ENCODE data around the gene ZNF385D. TPM values are rescaled to one million over a fixed set of nuclear protein-coding genes. Genes with fewer than 3 reads are reported as not detected.

Gene ZNF385D
- total RNA-seq, 1 donor from 2014 or later, result 1.2 TPM

DNA sequence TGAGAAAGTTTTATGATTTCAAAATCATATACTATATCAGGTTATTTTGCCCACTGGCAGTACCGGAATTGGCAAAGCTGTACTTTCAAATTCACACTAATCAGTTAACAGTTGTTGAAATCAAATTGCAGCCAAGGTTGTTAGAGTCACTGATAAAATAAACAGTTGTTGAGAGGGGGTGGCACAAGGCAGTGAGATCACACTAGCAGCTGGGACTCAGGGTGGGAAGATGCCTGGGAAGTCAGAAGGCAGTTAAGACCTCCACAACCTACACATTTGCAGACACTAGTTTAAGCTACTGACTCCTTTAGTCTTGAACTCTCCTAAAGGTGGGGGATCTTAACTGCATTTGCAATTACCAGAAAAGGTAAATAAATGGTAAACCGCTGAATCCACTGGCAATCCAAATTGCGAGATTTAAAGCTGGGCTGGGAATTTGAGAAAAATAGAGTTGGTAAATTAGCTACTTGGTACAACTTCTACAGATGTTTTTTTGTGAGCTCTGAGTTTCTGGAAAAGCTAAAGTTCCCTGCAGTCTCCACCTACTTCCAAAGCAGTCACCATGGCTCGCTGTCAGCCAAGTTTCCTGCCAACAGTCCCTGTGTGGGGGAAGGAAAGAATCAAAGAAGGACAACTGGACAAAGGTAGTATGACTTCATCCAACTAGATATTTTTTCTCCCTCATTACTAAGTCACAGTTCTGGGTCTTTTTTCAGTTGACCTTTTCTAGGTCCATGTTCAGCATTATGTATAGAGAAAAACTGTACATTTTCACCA is 105.7 kb downstream of the ZNF385D start:
- DNase-seq (ENCODE audit: low spot score), result no peak
- peaks cover under 1% of the 10 kb centered on the region for H3K9me3 Mint-ChIP-seq (ENCODE audit: low read depth)

DNA sequence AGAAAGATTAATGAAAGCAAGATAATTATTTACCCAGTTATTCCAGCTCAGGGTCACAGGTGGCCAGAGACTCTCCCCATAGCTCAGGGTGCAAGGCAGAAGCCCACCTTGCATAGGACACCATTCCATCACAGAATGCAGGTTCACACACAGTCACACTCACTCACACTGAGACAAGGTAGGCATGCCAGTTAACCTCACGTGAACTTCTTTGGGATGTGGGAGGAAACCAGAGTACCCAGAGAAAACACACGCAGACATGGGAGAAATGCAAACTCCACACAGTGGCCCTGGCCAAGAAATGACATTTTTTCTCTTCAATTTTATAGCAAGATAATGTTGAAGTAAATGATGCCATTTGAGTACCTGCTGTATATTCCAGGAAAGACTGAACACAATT is 106.7 kb downstream of the ZNF385D start:
- TF ChIP-seq, protein P1, sequence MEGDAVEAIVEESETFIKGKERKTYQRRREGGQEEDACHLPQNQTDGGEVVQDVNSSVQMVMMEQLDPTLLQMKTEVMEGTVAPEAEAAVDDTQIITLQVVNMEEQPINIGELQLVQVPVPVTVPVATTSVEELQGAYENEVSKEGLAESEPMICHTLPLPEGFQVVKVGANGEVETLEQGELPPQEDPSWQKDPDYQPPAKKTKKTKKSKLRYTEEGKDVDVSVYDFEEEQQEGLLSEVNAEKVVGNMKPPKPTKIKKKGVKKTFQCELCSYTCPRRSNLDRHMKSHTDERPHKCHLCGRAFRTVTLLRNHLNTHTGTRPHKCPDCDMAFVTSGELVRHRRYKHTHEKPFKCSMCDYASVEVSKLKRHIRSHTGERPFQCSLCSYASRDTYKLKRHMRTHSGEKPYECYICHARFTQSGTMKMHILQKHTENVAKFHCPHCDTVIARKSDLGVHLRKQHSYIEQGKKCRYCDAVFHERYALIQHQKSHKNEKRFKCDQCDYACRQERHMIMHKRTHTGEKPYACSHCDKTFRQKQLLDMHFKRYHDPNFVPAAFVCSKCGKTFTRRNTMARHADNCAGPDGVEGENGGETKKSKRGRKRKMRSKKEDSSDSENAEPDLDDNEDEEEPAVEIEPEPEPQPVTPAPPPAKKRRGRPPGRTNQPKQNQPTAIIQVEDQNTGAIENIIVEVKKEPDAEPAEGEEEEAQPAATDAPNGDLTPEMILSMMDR (IDR thresholded peaks at IDR 0.05), result no peak
- Mint-ChIP-seq H3K27ac (ENCODE audit: unreplicated experiment) (no peak overlapping the region), H3K36me3 (ENCODE audit: low read depth) (no peaks in the 10 kb centered on the region), H3K27me3 (ENCODE audit: low read depth) (peaks cover 6% of the 10 kb centered on the region), H3K4me1 (ENCODE audit: low read depth) (peaks cover 6% of the 10 kb centered on the region), H3K4me3 (ENCODE audit: unreplicated experiment) (no peak overlapping the region), H3K9me3 (ENCODE audit: low read depth) (peaks cover 2% of the 10 kb centered on the region)
- no peak for DNase-seq (ENCODE audit: low spot score)

More for the DNA sequence above, 105.7 kb downstream of the ZNF385D start:
- no peak overlapping the region for H3K27ac Mint-ChIP-seq (ENCODE audit: unreplicated experiment)
- TF ChIP-seq, protein P1 (IDR thresholded peaks at IDR 0.05), result no peak
- H3K27me3 Mint-ChIP-seq (ENCODE audit: low read depth), result peaks cover 7% of the 10 kb centered on the region
- H3K36me3 Mint-ChIP-seq (ENCODE audit: low read depth), result no peaks in the 10 kb centered on the region
- H3K4me3 Mint-ChIP-seq (ENCODE audit: unreplicated experiment), result no peak overlapping the region
- H3K4me1 Mint-ChIP-seq (ENCODE audit: low read depth), result peaks cover 6% of the 10 kb centered on the region

DNA sequence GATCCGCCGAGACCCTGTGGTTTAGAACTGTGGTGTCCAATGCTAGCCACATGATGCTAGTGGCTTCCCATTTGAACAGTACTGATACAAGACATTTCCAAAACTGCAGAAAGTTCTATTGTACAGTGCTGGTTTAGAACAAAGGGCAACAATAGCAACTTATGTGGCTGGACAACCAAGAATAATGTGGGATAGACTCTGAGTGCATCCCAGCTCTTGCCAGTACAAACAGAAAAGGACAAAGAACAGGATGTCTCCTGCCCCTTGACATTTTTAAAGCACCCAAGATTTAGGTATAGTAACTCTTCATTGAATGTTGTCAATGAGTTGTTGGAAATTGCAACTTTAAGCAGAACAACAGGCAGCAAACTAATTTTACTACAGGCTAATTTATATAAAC is 107.3 kb downstream of the ZNF385D start:
- peaks cover 6% of the 10 kb centered on the region for H3K4me1 Mint-ChIP-seq (ENCODE audit: low read depth)
- peaks cover 2% of the 10 kb centered on the region for H3K9me3 Mint-ChIP-seq (ENCODE audit: low read depth)
- no peak overlapping the region for H3K27ac Mint-ChIP-seq (ENCODE audit: unreplicated experiment)
- no peak overlapping the region for H3K4me3 Mint-ChIP-seq (ENCODE audit: unreplicated experiment)
- no peaks in the 10 kb centered on the region for H3K36me3 Mint-ChIP-seq (ENCODE audit: low read depth)
- TF ChIP-seq, protein P1 (IDR thresholded peaks at IDR 0.05), result no peak
- peaks cover 6% of the 10 kb centered on the region for H3K27me3 Mint-ChIP-seq (ENCODE audit: low read depth)
- DNase-seq (ENCODE audit: low spot score), result no peak

DNA sequence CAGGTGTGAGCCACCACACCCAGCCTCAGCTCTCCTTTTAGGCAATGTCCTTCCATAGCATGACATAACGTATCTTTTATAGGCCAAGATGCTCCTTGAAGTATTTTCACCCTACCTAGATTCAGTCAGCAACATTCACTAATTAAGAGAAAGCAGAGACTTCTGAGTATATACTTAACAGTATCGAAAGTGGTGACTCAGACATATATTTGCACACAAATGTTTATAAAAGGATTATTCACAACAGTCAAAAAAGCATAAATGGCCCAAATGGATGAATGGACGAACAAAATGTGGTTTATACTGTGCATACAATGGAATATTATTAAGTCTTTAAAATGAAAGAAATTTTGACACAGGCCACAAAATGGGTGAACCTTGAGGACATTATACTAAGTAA is 108.6 kb downstream of the ZNF385D start:
- H3K4me3 Mint-ChIP-seq (ENCODE audit: unreplicated experiment), result no peak overlapping the region
- no peak overlapping the region for H3K27ac Mint-ChIP-seq (ENCODE audit: unreplicated experiment)
- H3K4me1 Mint-ChIP-seq (ENCODE audit: low read depth), result peaks cover 6% of the 10 kb centered on the region
- TF ChIP-seq, protein P1 (IDR thresholded peaks at IDR 0.05), result no peak
- no peak for DNase-seq (ENCODE audit: low spot score)
- peaks cover 2% of the 10 kb centered on the region for H3K9me3 Mint-ChIP-seq (ENCODE audit: low read depth)
- peaks cover 6% of the 10 kb centered on the region for H3K27me3 Mint-ChIP-seq (ENCODE audit: low read depth)
- H3K36me3 Mint-ChIP-seq (ENCODE audit: low read depth), result no peaks in the 10 kb centered on the region

DNA sequence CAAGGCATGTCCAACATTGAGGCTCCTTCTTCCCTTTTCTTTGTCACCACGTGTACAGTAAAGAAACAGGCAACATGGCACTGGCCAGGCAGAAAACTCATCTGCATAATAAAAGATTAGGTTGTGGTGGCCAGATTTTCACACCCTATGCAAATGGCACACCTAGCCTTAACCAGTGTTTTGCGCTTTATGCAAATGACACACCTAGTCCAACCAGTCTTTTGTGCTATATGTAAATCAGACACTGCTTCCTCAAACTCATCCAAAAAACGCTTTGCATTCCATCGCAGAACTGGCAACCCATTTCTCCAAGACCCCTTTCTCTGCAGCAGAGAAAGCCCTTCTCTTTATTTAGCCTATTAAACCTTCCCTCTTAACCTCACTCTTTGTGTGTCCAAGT is 109.1 kb downstream of the ZNF385D start:
- Mint-ChIP-seq H3K36me3 (ENCODE audit: low read depth) (no peaks in the 10 kb centered on the region), H3K27me3 (ENCODE audit: low read depth) (peaks cover 4% of the 10 kb centered on the region), H3K27ac (ENCODE audit: unreplicated experiment) (no peak overlapping the region), H3K9me3 (ENCODE audit: low read depth) (peaks cover 5% of the 10 kb centered on the region), H3K4me3 (ENCODE audit: unreplicated experiment) (no peak overlapping the region), H3K4me1 (ENCODE audit: low read depth) (peaks cover 6% of the 10 kb centered on the region)
- TF ChIP-seq, protein P1 (IDR thresholded peaks at IDR 0.05), result no peak
- DNase-seq (ENCODE audit: low spot score), result no peak

All from chondrocyte (in vitro differentiated cells).